Stimulated activated CD4-positive, alpha-beta T cell treated with anti-CD3 and anti-CD28 coated beads, Interleukin-4, amount 100 ng/mL, for 48 hours (primary cell): ENCODE results near the gene M1AP.

Source experiments
- DNase-seq, 2 donors: peaks; one replicate each; pipeline ENCODE4 v3.0.0-alpha.2; 2020; ENCODE audit warnings: low read depth in 2 of 2

Gene M1AP

GRCh38 chr2:74593826-74594772 is 54.0 kb downstream of the M1AP start:
- DNase-seq, result no peak

- no peak for DNase-seq
Observed at GRCh38 chr2:74588664-74589063, 59.5 kb downstream of the M1AP start.

GRCh38 chr2:74587664-74588277 is 60.4 kb downstream of the M1AP start:
- DNase-seq, result peak; percentile 32

- DNase-seq, result no peak
Observed at GRCh38 chr2:74585406-74586185, 62.5 kb downstream of the M1AP start.

- DNase-seq, result no peak
Observed at GRCh38 chr2:74584088-74584645, 64.0 kb downstream of the M1AP start.

- DNase-seq, result no peak
Observed at GRCh38 chr2:74583504-74583903, 64.6 kb downstream of the M1AP start.

GRCh38 chr2:74582184-74582583 is 65.9 kb downstream of the M1AP start:
- no peak for DNase-seq

- no peak for DNase-seq
Observed at GRCh38 chr2:74581463-74581862, 66.7 kb downstream of the M1AP start.

- no peak for DNase-seq
Observed at GRCh38 chr2:74578408-74578807, 69.7 kb downstream of the M1AP start.

- DNase-seq, result no peak
Observed at GRCh38 chr2:74577448-74577847, 70.7 kb downstream of the M1AP start.

GRCh38 chr2:74576863-74577229 is 71.3 kb downstream of the M1AP start:
- DNase-seq, result no peak

GRCh38 chr2:74576211-74576862 is 71.8 kb downstream of the M1AP start:
- no peak for DNase-seq

GRCh38 chr2:74575320-74575719 is 72.8 kb downstream of the M1AP start:
- DNase-seq, result no peak

- DNase-seq, result no peak
Observed at GRCh38 chr2:74573747-74574562, 74.2 kb downstream of the M1AP start.

- DNase-seq, result no peak
Observed at GRCh38 chr2:74572178-74572925, 75.8 kb downstream of the M1AP start.

GRCh38 chr2:74571058-74571457 is 77.1 kb downstream of the M1AP start:
- no peak for DNase-seq

- DNase-seq, result no peak
Observed at GRCh38 chr2:74569686-74570085, 78.4 kb downstream of the M1AP start.

- DNase-seq, result no peak
Observed at GRCh38 chr2:74567881-74568280, 80.2 kb downstream of the M1AP start.

- no peak for DNase-seq
Observed at GRCh38 chr2:74566754-74567085, 81.4 kb downstream of the M1AP start.

- DNase-seq, result no peak
Observed at GRCh38 chr2:74566076-74566753, 81.9 kb downstream of the M1AP start.
